Transverse colon (tissue), 4 donors: ENCODE results near the gene SPAST.

ENCODE experiments used
- CTCF ChIP-seq, 5 experiments: fragments of 200-600 bp in 3 of 5; fragments of 450-650 bp in 2 of 5; sonication (generic) in 3 of 5; IDR thresholded peaks; 1 replicate in 2 of 5; 2 replicates in 3 of 5; pipeline ENCODE4 v1.5.1; 2016 to 2017; ENCODE audit warnings: antibody characterized with exemption in 5 of 5, inconsistent platforms in 3 of 5, mild to moderate bottlenecking in 2 of 5, moderate library complexity in 1 of 5
- EP300 ChIP-seq: sonication (generic); formaldehyde crosslinking; IDR thresholded peaks from one replicate; pipeline ENCODE4 v1.6.1; 2017; ENCODE audit warnings: antibody characterized with exemption, low read depth
- POLR2A ChIP-seq: fragments of 450-650 bp; IDR thresholded peaks from one replicate; pipeline ENCODE4 v1.6.1; 2016; ENCODE audit warnings: antibody characterized with exemption, mild to moderate bottlenecking, moderate library complexity
- POLR2AphosphoS5 ChIP-seq, 3 donors: sonication (generic); formaldehyde crosslinking; IDR thresholded peaks; one replicate each; pipeline ENCODE4 v1.6.1; 2016; ENCODE audit warnings: antibody characterized with exemption in 3 of 3

- TF ChIP-seq CTCF (IDR thresholded peaks at IDR 0.05) = no peak
- no peak for TF ChIP-seq POLR2A
- TF ChIP-seq POLR2AphosphoS5 (IDR thresholded peaks at IDR 0.05) = no peak
- no peak for TF ChIP-seq EP300
Observed at GRCh38 chr2:32182667-32183066, 119.3 kb downstream of the SPAST start.
